ENCODE results near the gene SDK1.
"Not testable (repeated sequence)": the region's sequence is repeated elsewhere in the genome, so short reads cannot be mapped to it uniquely, and the experiment has no call there.

Gene SDK1

DNA sequence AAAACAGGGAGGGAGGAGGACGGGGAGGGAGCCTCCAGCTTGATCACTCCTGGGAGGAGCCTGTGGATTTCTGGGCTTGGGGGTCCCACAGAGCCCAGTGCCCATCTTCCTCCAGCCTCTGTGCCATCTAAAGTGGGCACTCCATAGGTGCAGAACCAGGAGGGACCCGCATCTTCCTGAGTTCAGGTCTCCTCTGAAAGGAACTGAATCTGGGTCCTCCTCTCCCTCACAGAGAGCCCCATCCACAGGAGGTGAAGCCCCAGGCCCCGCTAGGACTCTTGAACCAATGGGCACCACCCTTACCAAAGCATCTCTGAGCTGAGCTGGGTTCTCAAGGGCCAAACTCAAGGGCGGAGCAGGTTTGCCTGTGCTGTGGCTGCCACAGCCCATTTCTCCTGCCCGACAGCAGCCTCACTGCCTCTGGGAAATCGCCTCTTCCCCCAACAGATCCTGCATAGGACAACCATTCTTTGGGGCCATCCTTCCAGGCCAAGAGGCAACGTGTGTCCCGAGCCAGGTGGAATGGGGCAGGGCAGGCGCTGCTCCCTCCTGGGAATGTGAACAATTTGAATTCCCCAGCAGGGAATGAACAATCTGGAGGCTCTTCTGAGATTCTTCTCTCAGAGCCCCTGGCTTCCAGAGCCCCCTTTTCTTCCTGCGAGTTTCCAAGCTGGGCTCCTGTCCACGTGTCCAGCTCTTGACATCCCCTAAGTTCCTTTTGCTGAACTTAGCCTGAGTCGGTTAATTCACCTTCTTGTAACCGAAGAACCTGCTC is 970.1 kb downstream of the SDK1 start:
- DNase-seq = no peak

DNA sequence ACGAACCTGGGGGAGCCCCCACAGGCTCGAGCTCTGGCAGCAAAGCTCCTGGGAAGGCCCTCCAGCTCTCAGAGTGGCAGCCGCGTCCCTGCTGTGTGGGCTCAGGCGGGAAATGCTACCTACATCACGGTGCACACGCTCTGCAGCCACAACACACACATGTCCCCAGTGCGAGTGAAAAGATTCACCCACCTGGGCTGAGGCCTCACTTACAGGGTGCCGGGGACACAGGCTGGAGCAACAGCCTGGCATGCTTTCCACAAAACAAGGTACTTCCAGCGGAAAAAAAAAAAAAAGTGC is 970.6 kb downstream of the SDK1 start:
- DNase-seq = no peak

DNA sequence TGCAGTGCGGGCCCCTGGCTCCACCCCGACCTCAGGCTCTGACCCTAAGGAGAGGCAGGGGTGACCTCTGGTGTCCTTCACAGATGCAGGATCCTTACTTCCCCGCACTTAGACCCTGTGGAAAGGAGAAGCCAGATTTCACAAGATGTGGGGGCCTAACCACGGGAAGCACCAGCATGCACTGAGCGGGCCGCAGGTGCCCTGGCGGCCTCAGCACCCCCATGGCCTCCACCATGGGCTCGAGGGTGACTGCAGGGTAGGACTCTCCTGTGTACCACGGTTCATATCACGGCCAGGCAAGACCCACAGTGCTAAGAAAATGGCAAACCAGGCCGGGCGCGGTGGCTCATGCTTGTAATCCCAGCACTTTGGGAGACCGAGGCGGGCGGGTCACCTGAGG is 971.1 kb downstream of the SDK1 start:
- DNase-seq = no peak

DNA sequence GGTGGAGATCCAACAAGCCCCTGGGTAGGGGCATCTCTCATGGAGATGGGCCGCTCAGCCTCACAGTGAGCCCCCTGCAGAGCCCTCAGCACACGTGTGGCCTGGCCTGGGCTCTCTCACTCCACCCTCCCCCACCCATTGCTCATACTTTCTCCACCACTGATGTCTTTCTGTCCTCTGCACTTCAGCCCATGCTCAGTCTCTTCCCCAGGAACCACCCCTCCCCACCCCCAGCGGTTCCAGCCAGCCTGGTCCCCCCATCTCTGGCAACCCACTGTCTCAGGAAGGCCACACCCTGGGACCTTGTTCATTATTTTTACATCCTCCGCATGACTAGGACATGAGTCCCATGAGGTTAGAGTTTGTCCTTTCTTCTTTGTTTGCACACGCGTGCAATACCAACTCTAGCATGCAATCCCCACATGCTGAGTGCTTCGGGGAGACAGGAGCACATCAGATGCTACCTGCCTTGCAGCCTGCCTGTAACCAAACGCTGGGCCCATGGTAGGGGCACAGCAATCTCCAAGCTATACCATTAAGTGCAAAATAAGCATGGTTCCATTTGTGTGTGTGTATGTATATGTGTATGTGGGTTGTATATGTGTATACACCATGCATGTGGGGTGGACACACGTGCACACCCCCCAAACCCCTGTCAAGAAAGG is 972.6 kb downstream of the SDK1 start:
- no peak for DNase-seq

DNA sequence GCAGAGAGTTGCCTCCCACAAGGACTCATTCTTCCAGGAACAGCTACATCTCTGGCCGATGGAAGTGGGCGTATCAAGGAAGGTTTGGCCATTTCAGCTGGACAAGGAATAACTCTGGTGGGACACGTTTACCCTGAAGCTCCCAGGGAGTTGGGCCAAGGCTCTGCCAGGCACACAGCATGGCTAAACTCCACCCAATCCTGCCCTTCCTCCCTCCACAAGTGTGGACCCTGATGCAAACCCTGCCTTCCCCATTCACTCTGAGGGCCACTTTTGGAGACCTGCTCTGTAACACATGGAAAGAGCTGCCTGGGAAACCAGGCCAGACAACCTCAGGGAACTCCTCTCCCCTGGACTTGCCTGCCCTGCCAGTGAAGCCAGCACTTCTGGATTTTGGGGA is 973.2 kb downstream of the SDK1 start:
- DNase-seq = no peak

DNA sequence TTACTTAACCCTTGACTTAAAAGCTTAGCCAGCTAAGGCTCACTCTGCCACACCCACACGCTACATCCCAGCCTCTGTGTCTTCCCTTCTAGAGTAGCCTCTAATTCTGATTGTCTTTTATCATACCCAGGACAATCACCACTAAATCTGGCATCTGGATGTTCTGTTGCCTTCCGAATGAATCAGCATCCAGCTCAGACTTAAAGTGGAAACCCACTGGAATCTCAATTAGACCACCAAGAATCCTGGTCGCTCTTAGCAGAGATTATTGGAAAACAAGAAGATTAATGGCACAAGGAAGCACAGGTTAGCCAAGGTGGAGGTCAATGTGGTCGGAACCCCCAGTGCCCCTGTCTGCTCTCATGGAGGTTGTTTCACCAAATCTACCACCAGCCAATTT is 976.9 kb downstream of the SDK1 start:
- no peak for DNase-seq

DNA sequence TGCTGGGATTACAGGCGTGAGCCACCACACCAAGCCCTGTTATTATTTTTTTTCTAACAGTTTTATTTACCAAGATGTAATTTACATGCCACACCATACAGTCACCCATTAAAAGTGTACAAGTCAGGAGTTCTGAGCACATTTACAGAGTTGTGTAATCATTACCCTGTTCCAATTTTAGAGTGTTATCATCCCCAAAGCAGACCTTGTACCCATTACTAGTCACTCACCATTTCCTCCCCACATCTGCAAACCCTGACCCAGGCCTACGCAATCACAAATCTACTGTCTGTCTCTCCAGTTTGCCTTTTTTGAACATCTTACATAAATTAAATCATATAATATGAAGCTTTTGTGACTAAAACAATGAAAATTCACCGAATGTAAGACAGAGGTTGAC is 978.2 kb downstream of the SDK1 start:
- no peak for DNase-seq

DNA sequence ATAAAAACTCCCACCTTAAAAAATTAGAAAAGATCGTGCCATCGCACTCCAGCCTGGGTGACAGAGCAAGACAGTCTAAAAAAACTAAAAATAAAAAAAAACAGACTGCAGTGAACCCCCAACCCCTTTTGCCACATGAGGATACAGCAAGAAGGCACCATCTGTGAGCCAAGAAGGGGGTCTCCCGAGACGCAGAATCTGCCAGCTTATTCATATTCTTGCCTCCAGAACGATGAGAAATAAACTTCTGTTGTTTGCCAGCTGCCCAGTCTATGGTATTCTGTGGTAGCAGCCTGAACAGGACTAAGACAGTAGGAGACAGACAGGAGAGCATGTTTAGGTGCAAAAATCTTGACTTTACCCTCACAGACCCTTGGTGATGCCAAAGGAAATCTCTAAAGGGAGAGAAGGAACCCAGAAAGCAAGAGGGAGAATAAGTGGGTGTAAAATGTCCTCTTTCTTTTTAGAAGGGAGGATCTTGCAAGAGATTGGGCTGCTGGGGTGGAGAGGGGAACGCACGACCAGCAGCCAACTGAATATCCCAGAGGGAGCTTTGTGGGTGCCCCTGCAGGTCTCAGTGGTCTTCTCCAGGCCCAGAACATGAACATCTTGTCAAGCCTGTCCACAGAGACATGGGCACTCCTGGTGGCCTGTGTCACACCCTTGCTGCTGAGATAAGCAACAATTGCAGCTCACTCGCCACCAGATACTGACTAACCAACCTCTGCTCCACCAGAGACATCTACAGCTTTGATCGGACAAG is 980.4 kb downstream of the SDK1 start:
- DNase-seq = no peak

DNA sequence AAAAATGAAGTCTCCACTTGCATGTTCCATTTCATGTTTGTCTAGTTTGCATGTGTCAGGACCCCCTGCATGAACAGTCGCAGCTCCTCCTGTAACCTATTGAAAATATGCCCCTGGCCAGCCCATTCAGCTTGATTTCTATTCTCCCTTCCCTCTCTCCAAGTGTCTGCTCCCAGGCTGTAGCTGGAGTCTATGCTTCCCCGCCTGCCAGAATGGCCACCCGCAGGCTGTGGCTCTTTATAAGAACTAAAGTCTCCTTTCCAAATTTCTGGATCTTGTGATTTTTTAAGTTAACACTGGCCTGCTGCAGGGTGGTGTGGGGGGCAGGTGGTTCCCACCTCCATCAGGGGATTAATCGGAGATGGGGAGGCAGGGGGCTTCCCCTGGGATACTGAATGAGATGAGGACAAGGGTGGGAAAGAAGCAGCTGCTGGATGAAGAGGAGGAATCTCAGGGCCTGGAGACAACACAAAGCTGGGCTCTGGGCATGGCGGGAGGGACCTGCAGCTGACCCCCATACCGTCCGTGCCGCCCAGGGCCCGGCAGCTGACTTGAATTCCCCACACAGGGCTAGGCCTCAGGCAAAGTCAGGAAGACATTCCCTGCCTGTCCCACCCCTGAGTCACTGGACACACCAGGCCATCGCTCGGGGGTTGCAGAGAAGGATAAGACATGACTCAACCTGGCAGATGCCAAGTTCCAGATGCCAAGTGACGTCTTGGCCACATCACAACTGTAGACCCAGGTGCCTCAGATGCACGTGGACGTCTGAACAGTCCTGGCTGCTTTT is 981.6 kb downstream of the SDK1 start:
- DNase-seq = no peak

DNA sequence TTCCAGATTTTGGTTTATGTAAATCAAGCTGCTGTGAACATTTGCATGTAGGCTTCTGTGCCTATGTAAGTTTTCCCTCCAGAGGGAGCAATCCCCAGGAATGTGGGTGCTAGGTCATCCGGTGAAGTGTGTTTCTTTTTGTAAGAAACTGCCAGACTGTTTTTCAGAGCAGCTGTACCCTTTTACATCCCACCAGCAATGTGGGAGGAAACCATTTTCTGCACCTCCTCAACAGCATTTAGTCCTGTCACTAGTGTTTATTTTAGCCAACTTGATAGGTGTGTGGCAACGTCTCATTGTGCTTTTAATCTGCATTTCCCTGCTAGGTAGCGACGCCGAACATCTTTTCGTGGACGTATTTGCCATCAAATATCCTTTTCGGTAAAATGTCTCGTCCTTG is 985.3 kb downstream of the SDK1 start:
- DNase-seq = no peak

DNA sequence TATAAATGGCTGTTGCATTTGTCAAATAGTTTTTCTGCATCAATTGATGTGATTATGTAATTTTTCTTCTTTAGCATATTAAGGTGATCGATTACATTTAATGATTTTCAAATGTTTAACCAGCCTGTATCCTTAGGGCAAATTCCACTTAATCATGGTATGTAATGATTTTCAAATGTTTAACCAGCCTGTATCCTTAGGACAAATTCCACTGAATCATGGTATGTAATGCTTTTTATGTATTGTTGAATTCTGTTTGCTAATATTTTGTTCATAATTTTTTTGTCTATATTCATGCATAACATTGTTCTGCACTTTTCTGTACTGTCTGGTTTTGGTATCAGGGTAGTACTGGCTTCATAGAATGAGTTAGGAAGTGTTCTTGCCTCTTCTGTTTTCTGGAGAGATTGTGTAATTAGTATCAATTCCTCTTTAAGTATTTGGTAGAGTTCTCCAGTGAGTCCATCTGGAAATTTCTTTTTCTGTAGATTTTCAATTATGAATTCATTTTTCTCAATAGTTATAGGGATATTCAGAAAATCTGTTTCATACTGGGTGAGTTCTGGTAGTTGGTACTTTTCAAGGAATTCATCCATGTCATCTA is 987.8 kb downstream of the SDK1 start:
- no peak for DNase-seq

DNA sequence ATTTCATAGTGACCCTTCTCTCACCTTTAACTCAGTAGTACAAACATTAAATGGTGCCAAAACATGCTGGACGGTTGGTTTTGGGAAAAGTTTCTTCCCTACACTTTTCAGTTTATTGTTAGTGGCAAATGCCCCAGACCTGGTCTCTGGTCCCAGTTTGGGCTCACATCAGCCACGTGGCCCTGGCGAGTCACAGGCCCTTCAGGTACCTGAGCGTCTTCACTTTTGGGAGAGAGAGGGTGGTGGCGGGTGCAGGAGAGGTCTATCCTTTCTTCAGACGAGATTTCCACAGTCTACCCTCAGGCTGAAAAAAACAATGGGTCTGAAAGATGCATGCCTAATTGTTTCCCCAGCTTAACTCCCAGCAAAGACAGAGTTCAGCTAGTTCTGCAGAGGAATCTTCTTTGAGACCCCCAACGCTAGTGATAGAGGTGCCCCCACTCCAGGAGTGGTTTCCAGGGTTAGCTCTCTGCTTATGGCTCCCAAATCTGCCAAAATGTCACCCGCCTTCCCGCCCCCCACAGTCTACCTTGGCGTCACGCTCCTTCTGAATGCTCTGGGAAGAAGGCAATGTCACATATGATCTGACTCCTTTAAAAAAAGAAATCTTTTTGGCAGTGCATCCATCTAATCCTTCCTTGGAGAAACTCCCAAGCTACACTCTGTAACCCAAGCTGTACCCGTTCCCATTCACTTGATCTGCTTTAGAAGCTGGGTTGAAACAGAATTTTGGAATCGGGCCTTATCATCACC is 996.3 kb downstream of the SDK1 start:
- DNase-seq = no peak

DNA sequence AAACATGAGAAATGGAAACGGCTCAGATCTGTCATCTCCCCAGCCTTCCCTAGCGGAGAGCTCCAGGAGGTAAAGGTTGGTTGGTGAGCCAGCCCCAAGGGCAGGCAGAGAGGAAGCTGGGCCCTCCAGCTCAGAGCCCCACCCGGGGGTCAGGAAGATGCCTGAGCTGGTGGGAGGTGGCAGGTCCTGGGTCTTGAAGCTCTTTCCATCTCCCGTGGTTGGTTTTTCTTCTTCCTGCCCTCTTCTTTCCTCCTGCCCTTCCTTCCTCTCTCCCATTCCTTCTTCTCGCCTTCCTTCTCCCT is 996.8 kb downstream of the SDK1 start:
- no peak for DNase-seq

DNA sequence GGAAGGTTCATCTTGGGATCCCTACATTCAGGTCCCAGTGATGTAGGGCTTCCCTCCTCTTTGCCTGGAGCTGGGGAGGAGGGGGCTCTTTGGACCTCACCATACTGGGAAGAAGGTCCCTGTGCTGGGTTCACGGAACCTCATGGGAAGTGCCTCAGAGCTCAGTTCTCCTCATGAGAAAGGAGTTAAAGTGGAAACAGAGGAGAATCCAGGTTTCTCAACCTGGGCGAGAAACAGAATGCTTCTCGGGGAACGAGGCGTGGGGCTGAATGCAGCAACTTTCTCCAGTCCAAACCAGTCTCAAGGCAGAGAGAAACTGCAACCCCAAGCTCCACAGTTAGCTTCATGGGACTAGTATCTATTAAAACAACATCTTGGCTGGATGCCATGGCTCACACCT is 998.4 kb downstream of the SDK1 start:
- no peak for DNase-seq

DNA sequence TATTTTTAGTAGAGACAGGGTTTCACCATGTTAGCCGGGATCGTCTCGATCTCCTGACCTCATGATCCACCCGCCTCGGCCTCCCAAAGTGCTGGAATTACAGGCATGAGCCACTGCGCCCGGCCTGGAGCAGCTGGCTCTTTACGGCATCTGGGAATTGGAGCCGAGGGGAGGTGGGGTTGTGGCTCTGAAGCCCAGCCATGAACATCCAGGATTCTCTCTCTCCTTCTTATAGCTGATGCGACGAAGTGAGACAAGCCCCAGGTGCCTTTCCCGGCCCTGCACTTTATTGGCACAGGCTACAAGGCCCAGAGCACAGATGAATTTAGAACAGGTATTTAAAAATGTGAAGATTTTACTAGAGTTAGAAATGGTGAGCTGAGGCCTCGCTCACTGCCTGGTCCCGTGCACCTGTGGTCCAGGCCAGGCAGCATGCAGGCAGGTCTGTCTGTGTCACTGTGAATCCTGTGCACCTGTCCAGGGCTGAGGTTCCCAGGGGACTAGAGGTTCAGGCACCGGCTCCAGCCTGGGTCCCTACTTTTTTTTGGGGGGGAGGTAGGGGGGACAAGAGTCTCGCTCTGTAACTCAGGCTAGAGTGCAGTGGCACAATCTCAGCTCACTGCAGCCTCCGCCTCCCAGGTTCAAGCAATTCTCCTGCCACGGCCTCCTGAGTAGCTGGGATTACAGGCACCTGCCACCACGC is 1001.3 kb downstream of the SDK1 start:
- DNase-seq = no peak

DNA sequence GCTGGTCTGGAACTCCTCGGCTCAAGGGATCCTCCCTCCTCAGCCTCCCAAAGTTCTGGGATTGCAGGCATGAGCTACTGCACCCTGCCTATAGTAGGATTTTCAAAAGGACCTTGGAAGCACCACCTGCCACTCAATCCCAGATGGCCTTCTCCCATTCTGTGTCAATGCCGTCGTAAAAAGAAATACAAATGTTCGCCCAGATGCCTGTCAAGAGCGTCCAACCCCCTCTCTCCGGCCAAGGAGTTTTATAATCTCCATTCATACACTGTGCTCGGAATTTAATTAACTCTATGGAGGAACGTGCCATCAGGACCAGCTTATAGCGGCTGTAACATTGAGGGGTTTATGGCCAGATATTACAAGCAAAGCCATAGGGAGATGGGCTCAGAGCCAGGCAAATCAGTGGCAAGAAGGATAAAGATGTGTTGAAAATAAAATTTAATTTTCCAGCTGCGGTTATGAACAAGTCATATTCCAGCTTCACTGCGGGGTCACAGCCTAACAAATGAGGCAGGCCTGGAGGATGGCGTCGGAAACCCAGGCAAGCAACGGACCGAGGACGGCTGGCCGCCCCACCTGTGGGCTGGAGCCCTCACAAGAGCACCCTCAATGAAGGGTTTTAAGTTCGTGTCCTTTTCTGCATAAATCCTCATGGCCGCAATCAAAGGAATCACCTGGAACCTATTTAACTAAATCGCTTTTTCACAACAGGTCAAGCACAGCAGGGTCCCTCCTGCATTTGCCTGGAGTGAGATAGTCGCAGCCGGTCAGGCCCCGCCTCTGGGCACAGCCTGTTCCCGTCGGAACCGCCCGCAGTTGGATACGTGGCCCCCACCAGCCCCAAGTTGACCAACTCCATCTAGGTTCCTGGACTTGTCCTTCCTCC is 1006.5 kb downstream of the SDK1 start:
- no peak for DNase-seq

DNA sequence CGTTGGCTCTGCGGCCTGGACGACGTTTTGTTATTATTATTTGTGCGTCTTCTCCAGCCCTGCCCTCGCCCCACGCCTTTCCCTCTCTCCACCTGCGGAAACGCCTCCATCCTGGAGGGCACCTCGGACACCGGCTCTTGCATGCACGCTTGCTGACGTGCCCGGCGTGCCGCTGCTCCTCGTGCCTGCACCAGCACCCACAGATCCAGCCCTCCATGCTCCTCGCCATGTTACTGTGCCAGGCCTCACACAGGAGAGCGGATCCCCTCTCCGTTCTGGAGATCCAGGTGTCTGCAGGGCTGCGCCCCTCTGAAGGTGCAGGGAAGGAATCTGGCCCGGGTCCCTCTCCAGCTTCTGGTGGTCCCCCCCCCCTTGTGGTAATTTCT is 1007.1 kb downstream of the SDK1 start:
- no peak for DNase-seq

DNA sequence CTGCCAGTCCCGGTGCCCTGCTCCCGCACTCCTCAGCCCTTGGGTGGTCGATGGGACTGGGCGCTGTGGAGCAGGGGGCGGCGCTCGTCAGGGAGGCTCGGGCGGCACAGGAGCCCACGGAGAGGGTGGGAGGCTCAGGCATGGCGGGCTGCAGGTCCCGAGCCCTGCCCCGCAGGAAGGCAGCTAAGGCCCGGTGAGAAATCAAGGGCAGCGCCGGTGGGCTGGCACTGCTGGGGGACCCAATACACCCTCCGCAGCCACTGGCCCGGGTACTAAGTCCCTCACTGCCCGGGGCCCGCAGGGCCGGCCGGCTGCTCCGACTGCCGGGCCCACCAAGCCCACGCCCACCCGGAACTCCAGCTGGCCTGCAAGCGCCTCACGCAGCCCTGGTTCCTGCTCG is 1012.9 kb downstream of the SDK1 start:
- DNase-seq = not testable (repeated sequence)

DNA sequence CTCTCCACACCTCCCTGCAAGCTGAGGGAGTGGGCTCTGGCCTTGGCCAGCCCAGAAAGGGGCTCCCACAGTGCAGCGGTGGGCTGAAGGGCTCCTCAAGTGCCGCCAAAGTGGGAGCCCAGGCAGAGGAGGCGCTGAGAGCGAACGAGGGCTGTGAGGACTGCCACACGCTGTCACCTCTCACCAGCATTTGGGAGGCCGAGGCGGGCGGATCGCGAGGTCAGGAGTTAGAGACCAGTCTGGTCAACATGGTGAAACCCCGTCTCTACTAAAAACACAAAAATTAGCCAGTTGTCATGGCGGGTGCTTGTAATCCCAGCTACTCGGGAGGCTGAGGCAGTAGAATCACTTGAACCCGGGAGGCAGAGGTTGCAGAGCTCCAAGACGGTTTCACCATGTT is 1013.3 kb downstream of the SDK1 start:
- not testable (repeated sequence) for DNase-seq
